ENCODE data around the gene RRAS2.

- TF ChIP-seq CTCF (IDR thresholded peaks at IDR 0.05; ENCODE audit: borderline replicate concordance, extremely low read depth, low read length, poor library complexity, severe bottlenecking) = peak; percentile 1
- TF ChIP-seq EZH2 (IDR thresholded peaks at IDR 0.05; ENCODE audit: borderline replicate concordance, low read depth, low read length, severe bottlenecking) = no peak
These were observed 878 bp downstream of the RRAS2 start for GRCh38 chr11:14357881-14358728.

All from DND-41 (cell line).